ENCODE data around the gene RAPGEF5.

The RAPGEF5 gene

DNA sequence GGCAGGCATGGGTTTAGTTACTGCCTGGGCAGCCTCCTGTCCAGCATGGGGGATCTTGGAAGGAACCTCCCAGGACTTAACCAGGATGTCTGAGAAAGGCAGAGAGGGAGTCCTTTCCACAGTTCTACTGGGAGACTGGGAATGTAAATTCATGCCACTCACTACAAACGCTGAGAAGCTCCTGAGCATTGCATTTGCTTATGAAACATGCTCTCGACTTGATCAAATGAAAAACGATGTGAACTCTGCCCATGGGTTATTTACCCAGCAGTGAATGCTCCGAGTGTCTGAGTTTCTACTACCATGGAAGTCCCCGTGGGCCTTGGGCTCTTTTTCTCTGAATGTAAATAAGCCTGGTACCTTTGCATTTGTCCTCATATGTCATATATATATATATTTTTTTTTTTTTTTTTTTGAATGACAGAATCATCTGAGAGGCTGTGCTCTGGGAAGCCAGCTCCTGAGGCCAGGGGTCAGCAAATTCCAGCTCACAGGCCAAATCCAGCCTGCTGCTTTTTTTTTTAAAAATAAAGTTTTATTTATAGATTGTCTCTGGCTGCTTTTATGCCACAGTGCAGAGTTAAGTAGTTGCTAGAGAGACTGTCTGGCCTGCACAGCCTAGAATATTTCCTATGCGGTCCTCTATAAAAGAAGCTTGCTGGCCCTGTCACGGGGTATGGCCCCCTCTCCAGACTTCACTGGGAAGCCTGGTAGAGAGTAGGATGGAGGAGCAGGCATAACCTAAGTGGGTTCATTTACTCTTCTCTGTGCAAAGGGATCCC is 21.4 kb upstream of the RAPGEF5 start:
- DNase-seq: no peak

DNA sequence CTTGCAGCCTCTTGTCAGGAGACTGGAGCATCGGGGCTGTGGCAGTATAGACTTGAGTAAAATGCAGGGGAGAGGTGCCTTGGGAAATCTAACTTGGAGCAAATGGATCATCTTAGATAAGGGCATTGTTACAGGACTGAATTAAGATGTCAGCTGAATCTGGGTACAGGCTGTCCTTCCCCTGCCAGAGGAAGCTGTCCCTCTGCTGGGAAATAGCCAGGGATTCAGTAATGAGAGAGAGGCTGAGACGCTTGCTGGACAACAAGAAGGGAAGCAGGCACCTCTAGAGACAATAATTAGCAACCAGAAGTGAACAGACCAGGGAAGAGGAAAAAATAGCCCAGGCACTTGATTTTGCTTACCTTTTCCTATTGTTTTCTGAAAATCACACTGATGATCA is 20.7 kb upstream of the RAPGEF5 start:
- no peak for DNase-seq

DNA sequence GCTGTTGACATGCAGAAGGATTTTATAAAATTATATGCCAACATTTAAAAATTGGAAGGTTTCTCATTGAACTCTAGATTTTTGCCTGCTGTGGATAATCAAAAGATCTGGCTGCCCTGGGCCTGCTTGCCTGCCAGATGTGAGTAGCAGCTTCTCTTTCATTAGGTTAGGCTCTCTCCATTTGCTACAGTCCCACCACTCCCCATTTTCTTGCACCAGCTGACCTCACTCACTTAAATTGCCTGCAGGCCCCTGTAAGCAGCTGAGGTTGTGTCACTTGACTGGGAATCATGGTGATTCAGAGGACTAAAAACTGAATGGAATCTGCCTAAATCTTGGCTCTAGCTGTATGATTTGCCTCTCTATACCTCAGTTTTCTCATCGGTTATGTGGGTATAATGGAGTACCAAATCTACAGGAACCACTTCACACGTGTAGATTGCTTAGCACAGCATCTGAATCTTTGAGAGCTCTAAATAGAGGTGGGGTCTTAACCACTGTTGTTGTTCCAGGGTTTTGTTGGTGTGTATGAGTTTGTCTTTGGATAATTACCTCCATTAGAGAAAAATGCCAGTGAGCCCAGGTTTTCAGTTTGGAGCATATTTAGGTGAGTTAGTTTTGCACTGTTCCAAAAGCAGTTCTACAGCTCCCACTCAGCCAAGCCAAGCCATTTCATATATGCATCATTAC is 18.6 kb upstream of the RAPGEF5 start:
- DNase-seq: no peak

- no peak for DNase-seq
Observed at GRCh38 chr7:22373911-22374310, 17.0 kb upstream of the RAPGEF5 start.

DNA sequence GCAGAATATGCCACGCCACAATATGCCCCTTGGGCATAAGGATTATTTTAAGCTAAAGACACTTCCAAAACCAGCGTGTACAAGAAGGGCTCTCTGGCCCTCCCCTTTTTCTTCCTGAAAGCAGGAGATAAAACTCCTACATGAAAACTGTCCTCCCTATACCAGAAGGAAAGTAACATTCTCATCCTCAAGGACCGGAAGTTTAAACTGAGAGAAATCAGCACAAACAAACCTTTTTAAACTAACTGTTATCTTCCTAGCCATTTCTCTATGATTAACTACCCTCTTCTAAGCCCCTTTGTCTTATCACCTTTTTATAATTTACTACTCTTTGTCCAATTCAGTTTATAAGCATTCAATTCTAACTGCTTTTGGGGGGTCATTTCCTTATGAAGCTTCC is 16.4 kb upstream of the RAPGEF5 start:
- no peak for DNase-seq

DNA sequence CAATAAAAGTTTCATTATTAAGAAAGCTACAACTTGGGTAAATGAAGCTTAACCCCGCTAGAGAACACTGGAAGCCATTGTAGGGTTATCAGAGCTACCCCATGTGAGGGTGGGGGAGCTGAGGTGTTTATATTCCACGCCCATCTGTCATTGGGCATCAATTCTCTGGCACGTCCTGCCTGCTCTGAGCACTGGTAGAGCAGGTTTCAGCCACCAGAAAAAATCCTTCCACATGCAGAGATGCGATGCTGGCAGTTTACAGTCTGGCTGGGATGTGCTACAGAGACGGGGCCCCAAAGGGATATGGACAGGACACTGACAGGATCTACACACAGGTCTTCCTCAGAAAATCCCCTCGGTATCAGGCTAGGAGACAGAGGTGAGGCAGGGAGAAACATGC is 15.9 kb upstream of the RAPGEF5 start:
- DNase-seq: no peak

DNA sequence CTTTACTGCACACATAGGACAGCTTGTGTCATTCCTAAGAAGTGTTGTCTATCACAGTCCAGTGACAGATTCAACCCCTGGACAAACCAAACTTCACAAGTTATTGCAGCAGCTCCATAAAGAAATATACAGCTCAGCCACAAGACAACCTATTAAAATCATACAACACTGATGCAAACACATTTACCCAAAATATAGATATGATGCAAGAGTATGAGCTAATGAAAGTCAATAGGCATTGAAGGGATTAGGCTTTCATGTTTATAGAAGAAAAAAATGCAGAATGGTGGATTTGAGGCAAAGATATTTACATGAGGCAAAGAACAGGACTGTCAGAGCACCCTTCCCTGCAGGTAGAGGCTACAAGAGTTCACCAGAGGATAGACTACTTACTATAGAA is 14.9 kb upstream of the RAPGEF5 start:
- DNase-seq: no peak

GRCh38 chr7:22364900-22365299 is 7.9 kb upstream of the RAPGEF5 start:
- DNase-seq: no peak

DNA sequence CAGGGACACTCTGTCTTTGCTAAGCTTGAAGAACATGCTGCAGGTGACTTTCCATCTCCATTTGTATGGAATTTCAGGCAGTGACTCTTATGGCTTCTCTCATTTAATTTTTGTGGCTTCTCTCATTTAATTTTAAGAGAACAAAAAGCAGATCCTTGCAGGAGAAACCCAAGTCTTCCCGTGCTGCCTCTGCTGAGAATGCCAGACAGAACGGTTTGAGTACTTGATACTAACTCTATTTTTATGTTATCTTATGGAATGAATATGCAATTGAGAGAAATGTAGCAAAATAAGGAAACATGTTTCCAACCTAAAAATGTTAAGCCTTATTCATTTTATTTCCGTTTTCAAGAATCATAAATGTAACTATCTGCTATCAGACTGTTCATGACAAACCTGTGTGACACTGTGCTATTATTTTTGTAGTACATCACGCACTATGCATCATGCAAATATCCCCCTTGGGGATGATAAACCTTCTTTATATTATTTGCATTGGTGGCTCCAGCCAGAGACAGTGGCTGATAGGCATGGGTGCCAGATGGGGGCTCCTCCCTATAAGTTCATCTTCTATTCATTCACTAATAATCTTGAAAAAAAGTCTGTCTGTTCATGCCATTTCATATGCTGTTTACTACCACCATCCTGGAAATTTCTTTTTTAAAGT is 6.9 kb upstream of the RAPGEF5 start:
- DNase-seq: no peak

- DNase-seq: no peak
Observed at GRCh38 chr7:22361795-22362194, 4.8 kb upstream of the RAPGEF5 start.

DNA sequence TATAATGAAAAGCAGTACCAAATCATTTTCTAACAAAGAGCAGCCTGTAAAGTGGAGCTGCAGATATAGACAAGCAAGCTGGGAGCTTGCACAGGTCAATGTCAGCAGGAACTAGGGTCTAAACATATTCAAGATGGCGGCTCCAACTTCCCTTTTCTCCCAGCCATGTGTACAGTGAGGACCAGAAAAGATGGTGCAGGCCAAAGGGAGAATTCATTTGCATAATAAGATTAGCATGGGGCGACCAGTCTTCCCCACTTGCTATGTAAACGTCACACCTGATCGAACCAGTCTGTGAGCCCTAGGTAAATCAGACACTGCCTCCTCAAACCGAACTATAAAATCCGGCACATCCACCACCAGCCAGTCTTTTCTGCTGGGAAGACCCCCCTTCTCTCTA is 4.4 kb upstream of the RAPGEF5 start:
- no peak for DNase-seq

GRCh38 chr7:22358820-22359697 is 2.1 kb upstream of the RAPGEF5 start:
- DNase-seq: no peak

- DNase-seq: no peak
Observed at GRCh38 chr7:22357311-22358175, 589 bp upstream of the RAPGEF5 start.

- no peak for DNase-seq
Observed at GRCh38 chr7:22356010-22356691, 803 bp downstream of the RAPGEF5 start.

DNA sequence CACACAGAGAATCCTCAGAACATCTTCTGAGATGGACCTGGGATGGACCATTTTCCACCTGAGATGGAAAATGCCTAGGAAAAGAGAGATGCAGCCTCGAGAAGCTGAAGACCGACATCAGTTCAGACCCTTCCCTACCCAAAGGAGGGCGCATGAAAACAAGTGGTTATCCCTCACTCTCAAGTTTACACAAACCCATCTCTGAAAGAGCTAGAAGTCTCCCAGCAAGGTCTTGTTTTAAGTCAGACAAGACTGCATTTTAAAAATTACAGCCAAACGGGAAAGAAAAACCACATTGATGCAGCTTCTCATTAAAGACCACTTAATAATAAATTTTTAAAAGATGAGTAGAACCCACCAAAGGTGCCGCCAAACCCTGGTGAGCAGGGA is 1.3 kb downstream of the RAPGEF5 start:
- no peak for DNase-seq

DNA sequence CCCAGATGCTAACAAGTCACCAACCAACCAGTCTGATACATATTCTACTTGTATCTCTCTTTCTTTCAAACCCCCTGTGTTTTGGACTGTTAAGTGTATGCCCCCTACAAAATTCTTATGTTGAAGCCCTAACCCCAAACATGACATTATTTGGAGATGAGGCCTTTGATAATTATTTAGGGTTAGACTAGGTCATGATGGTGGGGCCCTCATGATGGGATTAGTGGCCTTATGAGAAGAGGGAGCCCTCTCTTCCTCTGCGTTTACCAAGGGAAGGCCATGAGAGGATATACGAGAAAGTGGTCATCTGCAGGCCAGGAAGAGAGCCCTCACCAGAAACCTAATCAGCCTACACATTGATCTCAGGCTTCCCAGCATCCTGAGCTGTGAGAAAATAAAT is 2.5 kb downstream of the RAPGEF5 start:
- no peak for DNase-seq

- DNase-seq: no peak
Observed at GRCh38 chr7:22352887-22353286, 4.1 kb downstream of the RAPGEF5 start.

- no peak for DNase-seq
Observed at GRCh38 chr7:22351878-22352277, 5.1 kb downstream of the RAPGEF5 start.

DNA sequence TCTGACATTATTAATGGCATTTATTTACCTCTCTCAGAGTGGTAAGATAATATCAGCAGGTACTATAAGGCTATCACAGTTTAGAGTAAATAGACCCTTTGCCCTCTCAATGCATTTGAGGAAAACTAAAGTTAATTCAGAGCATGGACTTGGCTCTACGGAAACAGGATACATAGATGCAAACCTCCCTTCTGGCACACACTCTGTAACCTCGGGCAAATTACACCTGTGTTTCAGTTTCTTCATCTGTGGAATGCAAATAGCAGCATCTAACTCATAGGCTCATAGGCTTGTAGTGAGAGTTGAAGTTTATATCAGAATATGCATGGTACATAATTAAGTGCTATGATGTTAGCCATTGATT is 5.6 kb downstream of the RAPGEF5 start:
- DNase-seq: no peak

- DNase-seq: no peak
Observed at GRCh38 chr7:22350466-22351328, 6.3 kb downstream of the RAPGEF5 start.

DNA sequence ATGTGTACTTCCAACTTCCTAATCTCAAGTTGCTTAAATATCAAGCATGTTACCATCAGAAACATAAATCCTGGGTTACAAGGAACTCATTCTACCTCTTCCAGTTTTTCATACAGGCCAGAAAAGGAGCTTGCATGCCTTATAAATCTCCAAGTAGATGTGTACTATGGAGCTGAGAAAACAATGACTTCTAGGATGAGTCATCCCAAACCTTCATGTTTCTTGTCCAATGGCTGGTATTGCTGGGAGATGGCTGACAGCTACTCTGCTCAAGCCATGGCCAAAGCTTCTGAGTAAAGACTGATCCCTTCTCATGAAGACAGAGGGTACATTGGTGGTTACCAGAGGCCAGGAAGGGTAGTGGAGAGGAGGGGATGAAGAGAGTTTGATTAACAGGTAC is 8.6 kb downstream of the RAPGEF5 start:
- DNase-seq: no peak
